GM18502 (cell line): ENCODE results near the gene COBL.
"Not testable (repeated sequence)": the region's sequence is repeated elsewhere in the genome, so short reads cannot be mapped to it uniquely, and the experiment has no call there.

Source experiments
- ATAC-seq: cut with Tn5 transposase; IDR thresholded peaks from one replicate; pipeline ENCODE4 v1.9.1; 2021; ENCODE audit warnings: mild to moderate bottlenecking; ENCODE audit not compliant: unreplicated experiment, poor library complexity

Gene COBL

DNA sequence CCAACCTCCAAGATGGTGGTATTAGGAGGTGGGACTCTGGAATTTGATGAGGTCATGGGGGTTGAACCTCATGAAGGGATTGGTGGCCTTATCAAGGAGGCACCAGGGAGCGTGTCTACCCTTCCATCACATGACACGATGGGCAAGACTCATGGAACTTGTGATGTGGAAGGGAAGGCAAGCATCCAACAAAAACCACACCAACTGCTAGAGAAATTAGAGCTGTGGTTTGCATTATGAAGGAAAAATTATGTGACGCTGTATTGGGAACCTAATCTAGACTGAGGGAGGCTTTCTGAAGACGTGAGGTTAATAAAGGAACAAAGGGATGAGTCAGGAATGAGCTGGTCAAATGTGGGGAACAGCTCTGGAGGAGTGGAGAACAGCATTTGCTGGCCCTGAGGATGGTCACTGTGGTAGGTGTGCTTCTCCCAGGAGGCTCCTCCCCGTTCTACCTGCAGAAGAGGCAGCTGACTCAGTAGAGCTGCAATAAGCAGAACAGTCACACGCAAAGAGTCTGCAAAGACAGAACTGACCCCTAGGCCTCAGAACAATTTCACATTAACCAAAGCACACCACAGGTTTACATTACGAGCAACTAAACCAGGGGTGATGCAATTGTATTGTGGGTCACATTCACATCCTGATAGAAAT lies 297.3 kb downstream of the COBL start:
- no peak for ATAC-seq

DNA sequence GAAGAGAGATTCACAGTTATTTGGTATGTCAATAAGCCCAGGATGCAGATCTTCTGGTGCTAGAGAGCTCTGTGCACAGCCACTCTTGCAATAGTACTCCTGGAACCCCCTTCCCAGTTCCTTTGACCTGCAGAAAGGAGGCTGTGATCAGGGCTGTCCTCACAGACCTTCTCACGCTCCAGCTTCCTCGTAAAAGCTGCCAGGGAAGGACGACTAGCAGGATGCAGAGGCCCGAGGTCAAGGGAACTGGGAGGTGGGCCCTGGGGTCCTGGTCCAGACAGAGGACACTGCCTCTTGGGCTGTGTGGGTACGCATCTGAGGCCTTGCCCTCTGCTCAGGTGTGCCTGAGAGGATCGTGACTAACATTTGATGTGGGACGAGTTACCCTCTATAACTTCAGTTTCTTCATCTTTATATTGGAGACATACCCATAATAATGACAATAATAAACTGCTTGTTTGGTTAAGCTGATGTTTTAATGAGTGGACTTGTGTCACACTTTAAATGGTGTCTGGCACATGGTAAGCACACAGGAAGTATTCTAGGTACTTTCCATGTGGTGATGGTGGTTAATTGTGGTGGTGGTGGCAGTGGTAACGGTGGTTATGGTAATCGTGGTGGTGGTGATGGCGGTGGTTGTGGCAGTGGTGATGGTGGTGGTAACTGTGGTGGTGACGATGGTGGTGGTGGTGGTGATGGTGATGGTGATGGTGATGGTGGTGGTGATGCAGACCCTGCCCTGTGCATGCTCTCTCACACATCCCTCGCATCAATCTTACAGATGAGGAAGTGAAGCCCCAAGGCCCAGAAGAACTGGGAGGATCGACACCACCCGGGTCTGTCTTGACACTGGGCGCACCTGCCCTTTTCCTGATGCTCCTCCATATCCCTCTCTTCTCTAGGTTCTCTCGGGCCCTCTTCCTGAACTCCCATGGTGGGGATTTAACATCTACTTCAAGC lies 298.8 kb downstream of the COBL start:
- no peak for ATAC-seq

DNA sequence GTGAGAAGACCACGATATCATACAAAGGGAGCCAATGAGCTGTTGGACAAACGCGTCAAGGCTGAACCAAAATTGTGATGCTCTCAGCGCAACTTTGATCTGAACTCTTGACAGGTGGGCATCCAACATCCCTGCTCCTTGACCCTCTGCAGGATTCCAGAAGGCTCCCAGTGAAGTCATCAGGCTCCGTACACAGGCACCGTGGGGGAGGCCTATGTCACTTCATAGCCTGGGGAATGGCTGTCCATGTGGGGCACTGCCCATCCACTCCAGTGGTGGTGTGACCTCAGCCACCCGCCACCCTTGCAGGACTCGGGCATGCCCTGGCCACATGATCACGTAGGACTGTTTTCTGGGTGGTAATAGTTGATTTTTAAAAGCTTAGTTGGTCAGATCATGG lies 300.1 kb downstream of the COBL start:
- ATAC-seq, result no peak

DNA sequence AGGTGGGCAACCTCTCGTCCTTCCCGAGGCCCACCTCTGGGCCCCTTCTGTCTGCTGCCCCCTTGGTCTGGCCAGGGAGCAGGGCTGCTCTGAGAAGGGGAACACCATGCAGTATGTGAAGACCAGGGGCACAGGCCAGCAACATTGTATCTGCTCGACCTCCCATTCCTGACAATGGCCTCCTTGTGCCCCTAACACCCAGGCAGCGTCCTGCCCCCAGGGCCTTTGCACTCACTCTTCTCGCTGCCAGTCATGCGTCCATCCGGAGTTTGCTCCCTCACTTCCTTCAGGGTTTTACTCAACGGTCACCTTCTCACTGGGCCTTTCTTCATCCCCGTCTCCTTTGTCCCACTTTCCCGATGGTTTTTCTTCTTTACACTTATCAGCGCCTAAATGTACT lies 301.0 kb downstream of the COBL start:
- no peak for ATAC-seq

DNA sequence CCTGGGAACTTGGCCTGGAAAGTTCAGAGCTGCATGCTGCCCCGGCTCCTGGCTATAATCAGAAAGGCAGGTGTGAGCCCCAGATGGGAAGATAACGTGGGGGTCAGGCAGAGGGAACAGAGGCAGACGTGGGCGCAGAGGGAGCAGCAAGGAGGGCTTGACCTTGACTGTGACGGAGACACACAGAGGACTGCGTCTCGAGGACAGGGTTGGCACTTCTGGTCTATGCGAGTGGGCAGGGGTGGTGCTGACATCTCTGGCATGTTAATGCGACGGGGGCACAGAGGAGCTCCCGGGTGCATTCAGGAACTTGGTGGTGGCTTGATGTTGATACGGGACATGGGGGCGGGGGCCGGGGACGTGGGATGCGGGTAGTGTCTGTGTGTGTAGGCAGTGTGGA lies 301.8 kb downstream of the COBL start:
- no peak for ATAC-seq

DNA sequence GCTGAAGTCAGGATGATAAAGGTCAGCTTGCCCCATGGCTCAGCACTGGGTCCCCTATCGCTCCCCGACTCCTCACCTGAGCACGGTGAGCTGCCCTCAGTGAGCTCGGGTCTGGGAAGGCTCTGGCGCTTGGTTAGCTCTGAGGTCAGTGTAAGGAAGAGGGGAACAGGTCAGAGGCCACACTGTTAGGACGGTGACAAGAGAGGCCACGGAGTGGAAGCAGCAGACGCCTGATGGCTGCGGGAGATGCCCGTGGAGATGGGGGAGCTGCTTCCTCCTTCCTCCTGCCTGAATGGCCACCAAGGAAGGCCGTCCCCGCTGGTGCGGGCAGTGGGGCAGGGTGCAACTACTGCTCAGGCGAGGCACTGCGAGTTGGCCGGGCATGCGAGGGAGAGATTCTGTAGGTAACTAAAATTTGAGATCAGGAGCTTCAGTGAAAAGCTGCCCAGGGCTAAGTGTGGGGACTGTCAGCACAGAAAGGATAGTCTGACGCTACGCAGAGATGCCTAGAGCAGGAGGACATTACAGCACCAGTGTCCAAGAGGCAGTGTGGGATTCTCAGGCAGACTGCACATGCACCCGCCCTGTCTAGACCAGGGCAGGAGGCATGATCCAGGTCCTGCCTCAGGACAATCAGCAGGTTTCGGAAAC lies 302.6 kb downstream of the COBL start:
- no peak for ATAC-seq

DNA sequence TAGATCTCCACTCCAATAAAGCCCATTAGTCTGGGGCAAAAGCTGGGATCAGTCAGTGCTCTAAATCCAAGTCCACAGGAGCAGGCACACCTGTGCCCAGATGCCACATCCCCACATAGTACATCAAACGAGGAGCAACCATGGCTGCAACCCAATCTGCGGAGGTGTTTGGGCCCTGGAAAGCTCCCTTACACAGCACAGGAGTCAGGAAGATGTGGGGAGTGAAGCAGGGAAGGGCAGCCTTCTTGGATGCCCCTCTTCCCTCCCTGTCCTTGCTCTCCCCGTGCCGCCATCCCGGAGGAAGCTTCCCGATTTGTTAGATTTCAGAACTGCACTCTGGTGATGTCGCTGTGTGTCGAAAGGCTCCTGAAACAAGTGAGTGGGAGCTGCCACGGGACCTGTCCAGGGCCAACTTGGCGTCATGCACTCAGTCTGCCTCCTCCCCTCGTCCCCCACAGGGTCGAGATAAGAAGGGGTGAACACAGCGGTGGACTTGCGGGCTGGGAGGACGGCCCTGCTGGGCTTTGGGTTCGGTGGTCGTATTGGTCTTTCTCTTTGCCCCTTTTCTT lies 303.3 kb downstream of the COBL start:
- no peak for ATAC-seq

DNA sequence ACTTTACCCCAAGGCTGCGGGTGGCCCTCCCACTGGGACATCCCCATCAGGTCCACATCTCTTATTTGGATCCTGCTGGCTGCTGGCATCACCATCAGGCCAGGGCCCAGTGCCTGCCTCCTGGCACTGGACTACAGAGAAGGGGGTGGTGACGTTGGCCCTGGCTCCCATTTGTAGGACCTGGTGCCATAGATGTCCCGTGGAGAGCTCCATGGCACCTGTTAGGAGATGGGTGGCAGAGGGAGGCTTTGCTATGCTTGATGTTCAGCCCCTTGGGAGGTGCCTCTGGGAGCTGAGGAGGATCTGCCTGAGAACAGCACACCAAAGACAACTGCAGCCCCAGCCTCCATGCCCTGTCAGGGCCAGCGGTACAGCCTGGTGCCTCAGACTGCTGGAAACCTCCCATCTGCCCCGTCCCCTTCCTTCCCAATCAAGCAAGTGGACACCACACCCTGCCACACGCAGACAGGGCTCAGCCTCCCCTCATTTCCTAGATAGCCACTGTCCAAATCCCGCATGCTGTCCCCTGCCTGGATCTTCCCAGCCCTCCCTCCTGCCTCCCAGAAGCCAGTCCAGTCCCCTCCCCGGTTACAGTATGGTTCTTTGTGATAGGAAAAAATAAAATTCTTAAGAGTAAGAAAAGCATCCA lies 303.9 kb downstream of the COBL start:
- no peak for ATAC-seq

DNA sequence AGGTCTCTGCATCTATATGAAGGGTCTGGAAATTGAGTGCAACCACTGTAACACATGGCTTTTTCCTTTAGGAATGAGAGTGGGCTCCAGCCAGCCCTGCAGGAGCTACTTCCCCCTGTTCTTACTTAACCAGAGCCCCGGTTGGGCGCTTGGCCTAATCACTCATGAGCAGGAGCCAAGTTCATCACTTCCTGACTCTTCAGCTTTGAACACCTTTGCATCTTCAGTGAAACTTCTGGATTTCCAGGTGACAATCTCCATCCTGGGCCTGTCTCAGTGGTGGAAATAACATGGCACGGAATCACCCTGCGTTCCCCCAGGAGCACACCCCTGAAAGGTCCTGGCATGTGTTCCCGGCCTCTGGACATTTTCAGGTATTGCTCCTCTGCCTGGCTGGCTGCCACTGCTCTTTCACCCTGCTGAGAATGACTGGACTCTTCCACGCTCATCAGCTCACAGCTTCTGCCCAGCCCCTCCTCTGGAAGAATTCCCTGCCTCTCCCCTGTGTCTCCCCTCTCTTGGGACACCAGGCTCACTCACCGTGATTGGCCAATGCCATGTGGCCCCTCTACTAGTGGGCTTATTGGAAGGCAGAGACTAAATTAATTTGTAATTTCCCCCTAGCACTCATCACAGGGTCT lies 304.8 kb downstream of the COBL start:
- no peak for ATAC-seq

DNA sequence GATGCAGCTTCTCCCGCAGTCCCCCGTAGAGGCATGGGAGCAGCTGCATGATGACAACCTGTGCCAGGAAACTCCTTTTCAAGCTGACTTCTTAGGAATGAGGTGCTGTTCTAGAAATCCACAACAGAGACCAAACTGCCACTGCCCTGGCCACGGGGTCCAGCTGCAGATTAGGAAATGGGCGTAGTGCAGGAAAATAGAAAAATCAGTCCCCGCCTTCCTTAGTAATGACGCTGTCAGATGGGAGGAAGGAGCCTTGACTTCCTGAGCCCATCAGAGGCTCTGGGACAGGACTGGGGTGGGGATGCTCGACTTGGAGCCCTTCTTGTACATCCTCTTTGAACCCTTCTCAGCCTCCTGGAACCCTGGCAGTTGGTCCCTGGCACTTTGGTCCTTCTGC lies 306.1 kb downstream of the COBL start:
- no peak for ATAC-seq

DNA sequence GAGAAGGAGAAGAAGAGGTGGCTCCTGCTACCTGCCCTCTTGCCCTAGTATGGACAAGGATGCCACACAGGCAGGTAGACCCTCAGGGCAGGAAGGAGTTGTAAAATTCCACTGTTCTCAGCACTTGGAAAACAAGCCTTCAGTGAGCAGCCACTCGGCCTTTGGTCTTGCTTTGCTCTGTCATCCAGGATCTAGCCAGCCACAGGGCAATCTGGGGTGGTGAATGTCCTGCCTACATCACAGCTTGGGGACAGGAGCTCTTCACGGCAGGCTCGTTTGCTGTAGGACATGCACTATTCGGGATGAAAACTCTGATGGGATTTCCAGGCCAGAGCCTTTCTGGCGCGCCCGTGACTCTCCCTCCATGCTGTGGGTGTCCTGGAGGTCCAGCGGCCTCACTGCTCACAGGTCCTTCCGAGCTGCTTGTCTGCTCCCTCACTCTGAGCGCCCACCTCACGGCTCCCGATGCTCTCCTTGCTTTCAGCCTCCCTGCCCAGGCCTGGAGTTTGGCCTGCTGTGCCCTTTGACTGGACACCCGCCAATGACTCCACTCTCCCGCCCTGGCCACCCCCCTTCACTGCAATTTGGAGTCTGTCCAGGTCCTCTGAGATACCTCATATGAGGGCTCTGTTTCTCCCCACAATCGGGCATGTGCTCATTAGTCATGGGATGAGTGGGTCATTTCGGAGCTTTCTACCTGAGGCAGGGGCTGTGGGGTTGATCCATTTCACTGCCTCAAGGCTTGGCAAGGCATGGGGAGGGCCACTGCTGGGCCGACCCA lies 306.7 kb downstream of the COBL start:
- no peak for ATAC-seq

DNA sequence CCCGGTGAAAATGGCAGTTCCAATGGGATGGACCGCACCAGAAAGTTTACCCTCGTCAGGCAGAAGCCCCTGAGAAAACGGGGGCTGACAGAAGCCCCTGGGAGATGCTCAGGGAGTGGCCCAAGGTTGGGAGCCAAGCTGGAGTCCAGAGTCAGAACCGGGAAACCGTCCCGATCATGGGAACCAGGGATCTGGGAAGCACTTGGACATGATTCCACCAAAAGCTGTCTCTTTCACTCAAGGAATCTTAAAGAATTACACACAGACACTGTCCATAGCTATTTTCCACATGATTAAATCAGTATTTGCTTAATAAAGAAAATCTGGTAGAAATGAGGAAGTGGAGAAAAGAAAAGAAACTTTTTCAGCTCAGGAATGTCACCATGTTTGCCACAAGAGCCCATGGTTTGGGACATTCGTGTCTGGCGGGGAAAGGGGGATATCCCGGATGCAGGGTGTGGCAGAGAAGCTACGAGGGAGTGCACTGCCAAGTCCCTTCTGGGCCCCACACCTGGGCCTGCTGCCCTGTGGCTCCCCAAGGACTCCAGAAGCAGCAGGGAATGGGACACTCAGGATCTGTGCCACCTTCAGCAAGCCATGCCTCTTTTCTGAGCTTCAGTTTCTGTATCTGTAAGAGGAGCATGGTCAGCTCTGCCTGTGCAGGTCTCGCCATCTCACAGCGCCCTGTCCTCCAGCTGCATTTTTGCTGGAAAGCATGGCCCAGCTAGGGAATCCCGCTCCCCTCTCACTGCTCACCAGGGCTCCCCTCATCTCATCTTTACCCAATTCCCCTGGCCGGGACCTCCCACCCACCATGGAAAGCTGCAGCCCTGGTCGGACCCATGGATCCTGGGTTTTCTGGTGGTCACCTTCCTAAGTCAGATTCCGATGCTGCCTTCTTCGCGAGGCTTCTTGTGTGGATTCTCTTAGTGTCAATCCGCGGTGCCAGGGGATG lies 308.8 kb downstream of the COBL start:
- no peak for ATAC-seq

DNA sequence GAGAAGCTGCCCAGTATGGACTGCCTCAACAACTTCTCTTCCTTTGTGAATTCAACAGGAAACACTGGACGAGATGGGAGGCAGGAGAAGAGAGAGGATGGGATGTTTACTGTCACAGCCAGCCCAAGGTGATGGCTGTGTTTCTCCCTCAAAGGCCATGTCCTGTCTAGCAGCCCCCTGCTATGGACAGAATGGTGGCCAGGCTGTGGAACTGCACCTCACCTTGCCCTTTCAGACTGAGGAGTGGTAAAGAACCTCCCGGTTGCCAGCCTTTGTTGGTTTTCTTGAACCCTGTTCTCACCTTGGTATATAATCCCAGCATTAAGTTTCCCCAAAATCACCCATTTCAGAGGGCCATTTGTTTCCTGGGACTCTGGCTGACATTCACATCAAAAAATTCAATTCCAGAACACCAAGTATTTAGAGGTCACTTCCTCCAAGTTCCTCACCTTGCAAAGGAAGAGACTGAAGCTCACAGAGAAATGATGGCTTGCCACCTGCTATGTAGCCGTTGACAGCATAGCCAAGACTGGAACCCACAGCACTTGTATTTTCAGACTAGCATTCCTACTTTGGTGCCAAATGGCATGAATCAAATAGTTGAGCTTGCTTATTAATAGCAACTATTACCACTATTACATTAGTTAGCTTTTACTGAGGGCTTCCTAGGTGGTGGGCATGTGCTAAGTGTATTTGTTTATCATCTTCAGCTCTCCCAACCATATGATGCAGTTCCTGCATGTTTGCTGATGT lies 309.9 kb downstream of the COBL start:
- no peak for ATAC-seq

DNA sequence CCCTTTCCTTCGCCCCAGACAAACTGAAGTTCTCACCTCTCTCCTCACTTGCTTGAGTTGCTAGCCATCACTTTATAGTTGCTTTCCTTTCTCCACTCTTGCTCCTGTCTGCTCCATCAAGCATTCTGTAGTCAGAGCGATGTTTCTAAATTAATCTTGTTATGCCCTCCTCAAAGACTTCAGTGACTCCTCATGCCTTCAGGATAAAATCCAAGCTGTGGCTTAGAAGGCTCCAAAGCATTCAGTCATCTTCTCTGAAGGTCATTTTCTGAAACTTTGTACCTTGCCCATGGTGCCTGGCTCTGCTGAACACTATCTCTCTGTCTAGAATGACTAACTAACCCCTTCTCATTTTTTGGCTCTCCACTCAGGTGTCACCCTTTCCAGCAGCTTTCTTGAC lies 311.5 kb downstream of the COBL start:
- ATAC-seq, result no peak

DNA sequence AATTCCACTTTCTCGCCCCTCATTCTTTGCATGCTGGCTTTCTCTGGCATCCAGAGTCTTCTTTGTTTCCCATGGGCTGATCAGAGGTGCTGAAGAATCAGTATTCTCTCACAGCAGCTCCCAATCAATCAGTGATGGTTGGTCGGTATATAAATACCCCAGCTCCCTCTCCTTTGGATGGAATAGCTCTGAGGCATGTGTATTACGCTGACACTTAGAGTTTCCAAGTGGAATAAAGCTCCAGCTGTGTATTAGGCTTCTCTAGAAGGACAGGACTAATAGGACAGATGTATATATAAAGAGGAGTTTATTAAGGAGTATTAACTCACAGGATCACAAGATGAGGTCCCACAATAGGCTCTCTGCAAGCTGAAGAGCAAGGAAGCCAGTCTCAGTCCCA lies 315.7 kb downstream of the COBL start:
- ATAC-seq, result no peak

DNA sequence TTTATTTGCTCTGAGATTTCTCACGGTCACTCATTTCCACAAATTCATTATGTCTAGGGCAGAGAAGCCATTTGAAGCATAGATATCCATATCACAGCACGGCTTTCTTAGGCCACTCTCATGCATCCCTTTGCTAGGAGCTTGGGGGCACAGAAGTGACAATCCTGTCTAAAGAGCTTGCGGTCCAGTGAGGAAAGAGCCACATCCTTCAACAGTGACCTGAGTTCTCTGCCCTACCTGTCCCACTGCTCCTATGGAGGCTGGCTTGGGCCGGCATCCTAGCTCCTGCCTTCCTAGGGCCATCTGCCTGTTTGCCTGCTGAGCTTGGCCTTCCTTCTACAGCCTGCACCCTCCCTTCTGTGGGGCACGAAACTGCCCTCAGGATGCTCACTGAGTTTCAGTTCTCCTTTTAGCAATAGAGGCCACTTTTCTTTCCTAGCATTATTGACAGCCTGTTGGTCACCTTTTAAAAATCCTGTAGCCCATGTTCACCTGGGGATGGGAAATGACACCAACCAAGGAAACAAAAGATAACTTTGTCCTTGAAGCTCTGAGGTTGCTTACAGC lies 321.8 kb downstream of the COBL start:
- ATAC-seq, result no peak

DNA sequence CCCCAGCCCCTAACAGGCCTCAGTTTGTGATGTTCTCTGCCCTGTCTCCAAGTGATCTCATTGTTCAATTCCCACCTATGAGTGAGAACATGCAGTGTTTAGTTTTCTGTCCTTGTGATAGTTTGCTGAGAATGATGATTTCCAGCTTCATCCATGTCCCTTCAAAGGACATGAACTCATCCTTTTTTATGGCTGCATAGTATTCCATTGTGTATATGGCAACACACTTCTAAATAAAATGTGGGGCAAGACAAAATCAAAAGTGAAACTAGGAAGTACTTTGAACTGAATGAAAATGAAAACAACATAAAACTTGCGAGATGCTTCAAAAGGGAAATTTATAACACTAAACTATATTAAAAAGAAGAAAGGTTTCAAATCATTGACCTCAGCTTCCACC lies 326.4 kb downstream of the COBL start:
- not testable (repeated sequence) for ATAC-seq
